GM23338 (cell line): ENCODE data around the gene MYO5B. TPM values are rescaled to one million over a fixed set of nuclear protein-coding genes. Genes with fewer than 3 reads are reported as not detected.
A peak's percentile ranks its signal among the peaks of the same experiment; 100 is the strongest.

Experiments
- ATAC-seq: fragments of 200-7000 bp; cut with Tn5 transposase; 3 replicates; pipeline ENCODE4 v1.9.1; 2020
- DNase-seq: peaks from one replicate; pipeline ENCODE4 v3.0.0-alpha.2; 2015; ENCODE audit warnings: low spot score
- H2AFZ ChIP-seq: fragments of 200-600 bp; sonication (generic); 2 replicates; pipeline ENCODE4 v1.8.0; 2016; ENCODE audit warnings: antibody characterized with exemption, mild to moderate bottlenecking, moderate library complexity
- H3F3A ChIP-seq: fragments of 200-600 bp; sonication (generic); replicated peaks from 2 replicates; pipeline ENCODE4 v1.8.0; 2017; ENCODE audit warnings: antibody characterized with exemption, mixed run types, low read depth
- H3K27ac ChIP-seq: fragments of 200-600 bp; sonication (generic); 2 replicates; pipeline ENCODE4 v1.6.1; 2016; ENCODE audit warnings: low read depth
- H3K27me3 ChIP-seq: fragments of 200-600 bp; sonication (generic); 2 replicates; pipeline ENCODE4 v1.8.0; 2016; ENCODE audit warnings: mild to moderate bottlenecking, mixed run types, moderate library complexity; ENCODE audit not compliant: insufficient read depth
- H3K36me3 ChIP-seq: fragments of 200-600 bp; sonication (generic); 2 replicates; pipeline ENCODE4 v1.8.0; 2016; ENCODE audit warnings: mild to moderate bottlenecking; ENCODE audit not compliant: insufficient read depth
- H3K4me1 ChIP-seq: fragments of 200-600 bp; sonication (generic); 2 replicates; pipeline ENCODE4 v1.8.0; 2016; ENCODE audit warnings: mild to moderate bottlenecking, moderate library complexity; ENCODE audit not compliant: insufficient read depth
- H3K4me2 ChIP-seq: fragments of 200-600 bp; sonication (generic); 2 replicates; pipeline ENCODE4 v1.7.1; 2017; ENCODE audit warnings: mixed run types
- H3K4me3 ChIP-seq: fragments of 200-600 bp; sonication (generic); 2 replicates; pipeline ENCODE4 v1.6.1; 2016; ENCODE audit warnings: mixed run types
- H3K79me2 ChIP-seq: fragments of 200-600 bp; sonication (generic); replicated peaks from 2 replicates; pipeline ENCODE4 v1.8.0; 2017; ENCODE audit warnings: mild to moderate bottlenecking; ENCODE audit not compliant: insufficient read depth
- H3K9me2 ChIP-seq: fragments of 200-600 bp; sonication (generic); 2 replicates; pipeline ENCODE4 v1.8.0; 2017; ENCODE audit not compliant: insufficient read depth
- H4K20me1 ChIP-seq: fragments of 200-600 bp; sonication (generic); replicated peaks from 2 replicates; pipeline ENCODE4 v1.8.0; 2017; ENCODE audit warnings: mild to moderate bottlenecking; ENCODE audit not compliant: insufficient read depth
- H3K27ac Mint-ChIP-seq: 2 replicates; pipeline ENCODE4 v1.8.0; 2020; ENCODE audit warnings: inconsistent platforms, mild to moderate bottlenecking, moderate library complexity, mixed read lengths
- H3K27me3 Mint-ChIP-seq: 3 replicates; pipeline ENCODE4 v1.8.0; 2022; ENCODE audit warnings: low read depth, mild to moderate bottlenecking, moderate library complexity, mixed read lengths, inconsistent platforms; ENCODE audit not compliant: insufficient read depth, poor library complexity
- H3K36me3 Mint-ChIP-seq: 3 replicates; pipeline ENCODE4 v1.8.0; 2021; ENCODE audit warnings: low read depth, mild to moderate bottlenecking, inconsistent platforms, moderate library complexity, mixed read lengths
- H3K4me1 Mint-ChIP-seq: 3 replicates; pipeline ENCODE4 v1.8.0; 2020; ENCODE audit warnings: mild to moderate bottlenecking, inconsistent platforms, mixed read lengths
- H3K4me3 Mint-ChIP-seq: 3 replicates; pipeline ENCODE4 v1.8.0; 2021; ENCODE audit warnings: moderate library complexity, mild to moderate bottlenecking, inconsistent platforms, mixed read lengths
- H3K9me3 Mint-ChIP-seq: 3 replicates; pipeline ENCODE4 v1.8.0; 2020; ENCODE audit warnings: moderate library complexity, mild to moderate bottlenecking, inconsistent platforms, mixed read lengths
- CREB1 ChIP-seq: fragments of 250-450 bp; sonication (Bioruptor Pico); IDR thresholded peaks from 2 replicates; pipeline ENCODE4 v1.5.0; 2020; ENCODE audit warnings: low read depth, mild to moderate bottlenecking, moderate library complexity
- EZH2phosphoT487 ChIP-seq: fragments of 200-600 bp; sonication (generic); IDR thresholded peaks from one replicate; pipeline ENCODE4 v1.8.1; 2018; ENCODE audit warnings: antibody characterized with exemption; ENCODE audit not compliant: unreplicated experiment
- JUNB ChIP-seq: IDR thresholded peaks from one replicate; pipeline ENCODE4 v1.6.1; 2016; ENCODE audit warnings: antibody characterized with exemption; ENCODE audit not compliant: unreplicated experiment
- NANOG ChIP-seq: IDR thresholded peaks from 2 replicates; pipeline ENCODE4 v1.6.1; 2016; ENCODE audit warnings: antibody characterized with exemption, borderline replicate concordance
- STAT1 ChIP-seq: IDR thresholded peaks from one replicate; pipeline ENCODE4 v1.6.1; 2016; ENCODE audit warnings: antibody characterized with exemption; ENCODE audit not compliant: unreplicated experiment
- ZNF114 ChIP-seq: fragments of 250-450 bp; sonication (Bioruptor Pico); IDR thresholded peaks from 2 replicates; pipeline ENCODE4 v1.5.0; 2020; ENCODE audit warnings: mild to moderate bottlenecking, moderate library complexity
- polyA plus RNA-seq: library from polyadenylated mRNA; unstranded; fragments of >200 nt; fragmentation: Nextera tagmentation; extraction: Ambion mirVana; gene quantifications from 2 replicates; pipeline ENCODE4 v1.2.1, GENCODE V29; 2016
- total RNA-seq: library from RNA; depleted of rRNA; stranded (reverse); fragments of >200 nt; shearing (Covaris generic); gene quantifications from 2 replicates; pipeline ENCODE4 v1.2.3, GENCODE V29; 2014
- TF ChIP-seq, protein P1 (sequence below): fragments of 250-450 bp; sonication (Bioruptor Pico); IDR thresholded peaks from 2 replicates; pipeline ENCODE4 v1.5.0; 2020; ENCODE audit warnings: mild to moderate bottlenecking, moderate library complexity
- TF ChIP-seq, protein P2 (sequence below), 2 experiments: fragments of 200-600 bp in 1 of 2; sonication (generic) in 1 of 2; conservative IDR thresholded peaks; 2 replicates each; pipeline versions ENCODE4 v1.5.1 to v1.6.1; 2016 to 2017; ENCODE audit warnings: antibody characterized with exemption in 2 of 2, low read depth in 2 of 2, mild to moderate bottlenecking in 2 of 2, moderate library complexity in 1 of 2

Gene MYO5B
- total and polyA plus RNA-seq, 2 experiments from 2014 or later: 3.2 to 19.1 TPM

DNA sequence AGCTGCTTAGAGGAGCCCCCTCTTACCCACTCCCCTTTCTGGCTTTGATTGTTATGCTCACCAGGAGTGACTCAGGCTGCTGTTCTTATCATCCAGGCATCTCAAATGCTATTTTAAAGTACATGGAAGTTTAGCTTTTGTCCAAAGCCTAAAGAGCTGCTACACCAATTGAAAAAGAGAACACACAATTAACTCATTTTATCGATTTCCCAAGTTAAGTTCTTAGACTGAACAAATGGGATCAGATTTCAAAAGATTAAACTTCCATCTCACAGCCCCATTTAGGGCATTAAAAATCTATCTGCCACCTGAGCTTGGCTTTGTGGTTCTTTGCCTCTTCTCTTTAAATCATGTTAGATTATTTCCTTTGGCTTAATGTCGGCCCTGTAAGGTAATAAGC, 81.2 kb downstream of the MYO5B start (continued):
- TF ChIP-seq, protein P1, sequence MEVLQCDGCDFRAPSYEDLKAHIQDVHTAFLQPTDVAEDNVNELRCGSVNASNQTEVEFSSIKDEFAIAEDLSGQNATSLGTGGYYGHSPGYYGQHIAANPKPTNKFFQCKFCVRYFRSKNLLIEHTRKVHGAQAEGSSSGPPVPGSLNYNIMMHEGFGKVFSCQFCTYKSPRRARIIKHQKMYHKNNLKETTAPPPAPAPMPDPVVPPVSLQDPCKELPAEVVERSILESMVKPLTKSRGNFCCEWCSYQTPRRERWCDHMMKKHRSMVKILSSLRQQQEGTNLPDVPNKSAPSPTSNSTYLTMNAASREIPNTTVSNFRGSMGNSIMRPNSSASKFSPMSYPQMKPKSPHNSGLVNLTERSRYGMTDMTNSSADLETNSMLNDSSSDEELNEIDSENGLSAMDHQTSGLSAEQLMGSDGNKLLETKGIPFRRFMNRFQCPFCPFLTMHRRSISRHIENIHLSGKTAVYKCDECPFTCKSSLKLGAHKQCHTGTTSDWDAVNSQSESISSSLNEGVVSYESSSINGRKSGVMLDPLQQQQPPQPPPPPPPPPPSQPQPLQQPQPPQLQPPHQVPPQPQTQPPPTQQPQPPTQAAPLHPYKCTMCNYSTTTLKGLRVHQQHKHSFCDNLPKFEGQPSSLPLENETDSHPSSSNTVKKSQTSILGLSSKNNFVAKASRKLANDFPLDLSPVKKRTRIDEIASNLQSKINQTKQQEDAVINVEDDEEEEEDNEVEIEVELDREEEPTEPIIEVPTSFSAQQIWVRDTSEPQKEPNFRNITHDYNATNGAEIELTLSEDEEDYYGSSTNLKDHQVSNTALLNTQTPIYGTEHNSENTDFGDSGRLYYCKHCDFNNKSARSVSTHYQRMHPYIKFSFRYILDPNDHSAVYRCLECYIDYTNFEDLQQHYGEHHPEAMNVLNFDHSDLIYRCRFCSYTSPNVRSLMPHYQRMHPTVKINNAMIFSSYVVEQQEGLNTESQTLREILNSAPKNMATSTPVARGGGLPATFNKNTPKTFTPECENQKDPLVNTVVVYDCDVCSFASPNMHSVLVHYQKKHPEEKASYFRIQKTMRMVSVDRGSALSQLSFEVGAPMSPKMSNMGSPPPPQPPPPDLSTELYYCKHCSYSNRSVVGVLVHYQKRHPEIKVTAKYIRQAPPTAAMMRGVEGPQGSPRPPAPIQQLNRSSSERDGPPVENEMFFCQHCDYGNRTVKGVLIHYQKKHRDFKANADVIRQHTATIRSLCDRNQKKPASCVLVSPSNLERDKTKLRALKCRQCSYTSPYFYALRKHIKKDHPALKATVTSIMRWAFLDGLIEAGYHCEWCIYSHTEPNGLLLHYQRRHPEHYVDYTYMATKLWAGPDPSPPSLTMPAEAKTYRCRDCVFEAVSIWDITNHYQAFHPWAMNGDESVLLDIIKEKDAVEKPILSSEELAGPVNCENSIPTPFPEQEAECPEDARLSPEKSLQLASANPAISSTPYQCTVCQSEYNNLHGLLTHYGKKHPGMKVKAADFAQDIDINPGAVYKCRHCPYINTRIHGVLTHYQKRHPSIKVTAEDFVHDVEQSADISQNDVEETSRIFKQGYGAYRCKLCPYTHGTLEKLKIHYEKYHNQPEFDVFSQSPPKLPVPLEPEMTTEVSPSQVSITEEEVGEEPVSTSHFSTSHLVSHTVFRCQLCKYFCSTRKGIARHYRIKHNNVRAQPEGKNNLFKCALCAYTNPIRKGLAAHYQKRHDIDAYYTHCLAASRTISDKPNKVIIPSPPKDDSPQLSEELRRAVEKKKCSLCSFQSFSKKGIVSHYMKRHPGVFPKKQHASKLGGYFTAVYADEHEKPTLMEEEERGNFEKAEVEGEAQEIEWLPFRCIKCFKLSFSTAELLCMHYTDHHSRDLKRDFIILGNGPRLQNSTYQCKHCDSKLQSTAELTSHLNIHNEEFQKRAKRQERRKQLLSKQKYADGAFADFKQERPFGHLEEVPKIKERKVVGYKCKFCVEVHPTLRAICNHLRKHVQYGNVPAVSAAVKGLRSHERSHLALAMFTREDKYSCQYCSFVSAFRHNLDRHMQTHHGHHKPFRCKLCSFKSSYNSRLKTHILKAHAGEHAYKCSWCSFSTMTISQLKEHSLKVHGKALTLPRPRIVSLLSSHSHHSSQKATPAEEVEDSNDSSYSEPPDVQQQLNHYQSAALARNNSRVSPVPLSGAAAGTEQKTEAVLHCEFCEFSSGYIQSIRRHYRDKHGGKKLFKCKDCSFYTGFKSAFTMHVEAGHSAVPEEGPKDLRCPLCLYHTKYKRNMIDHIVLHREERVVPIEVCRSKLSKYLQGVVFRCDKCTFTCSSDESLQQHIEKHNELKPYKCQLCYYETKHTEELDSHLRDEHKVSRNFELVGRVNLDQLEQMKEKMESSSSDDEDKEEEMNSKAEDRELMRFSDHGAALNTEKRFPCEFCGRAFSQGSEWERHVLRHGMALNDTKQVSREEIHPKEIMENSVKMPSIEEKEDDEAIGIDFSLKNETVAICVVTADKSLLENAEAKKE (CRISPR knock-in tag): no peak
- TF ChIP-seq NANOG: no peak
- TF ChIP-seq, protein P2, sequence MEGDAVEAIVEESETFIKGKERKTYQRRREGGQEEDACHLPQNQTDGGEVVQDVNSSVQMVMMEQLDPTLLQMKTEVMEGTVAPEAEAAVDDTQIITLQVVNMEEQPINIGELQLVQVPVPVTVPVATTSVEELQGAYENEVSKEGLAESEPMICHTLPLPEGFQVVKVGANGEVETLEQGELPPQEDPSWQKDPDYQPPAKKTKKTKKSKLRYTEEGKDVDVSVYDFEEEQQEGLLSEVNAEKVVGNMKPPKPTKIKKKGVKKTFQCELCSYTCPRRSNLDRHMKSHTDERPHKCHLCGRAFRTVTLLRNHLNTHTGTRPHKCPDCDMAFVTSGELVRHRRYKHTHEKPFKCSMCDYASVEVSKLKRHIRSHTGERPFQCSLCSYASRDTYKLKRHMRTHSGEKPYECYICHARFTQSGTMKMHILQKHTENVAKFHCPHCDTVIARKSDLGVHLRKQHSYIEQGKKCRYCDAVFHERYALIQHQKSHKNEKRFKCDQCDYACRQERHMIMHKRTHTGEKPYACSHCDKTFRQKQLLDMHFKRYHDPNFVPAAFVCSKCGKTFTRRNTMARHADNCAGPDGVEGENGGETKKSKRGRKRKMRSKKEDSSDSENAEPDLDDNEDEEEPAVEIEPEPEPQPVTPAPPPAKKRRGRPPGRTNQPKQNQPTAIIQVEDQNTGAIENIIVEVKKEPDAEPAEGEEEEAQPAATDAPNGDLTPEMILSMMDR (conservative IDR thresholded peaks at IDR 0.05; ENCODE audit: low read depth in 2 of 2): no peak
- TF ChIP-seq EZH2phosphoT487: no peak
- TF ChIP-seq ZNF114 (CRISPR knock-in tag): no peak
- no peak for TF ChIP-seq CREB1 (CRISPR knock-in tag)
- TF ChIP-seq JUNB: no peak

DNA sequence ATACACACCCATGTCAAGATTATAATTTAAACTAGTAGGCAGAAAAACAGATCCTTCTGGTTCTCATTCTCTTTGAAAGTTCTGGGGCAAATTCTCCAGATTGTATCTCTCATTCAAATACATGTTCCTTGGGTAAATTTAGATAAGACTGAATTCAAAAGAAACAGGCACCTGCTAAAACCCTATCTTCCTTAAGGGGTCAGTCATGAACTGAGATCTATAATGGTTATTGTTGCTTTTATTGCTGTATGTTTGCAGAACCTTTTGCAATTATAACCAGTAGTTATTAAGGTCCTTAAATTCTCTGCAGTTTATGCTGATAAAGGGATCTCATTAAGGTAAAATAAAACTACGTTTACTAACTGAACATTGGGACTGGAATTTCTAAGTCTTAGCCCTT, 83.5 kb downstream of the MYO5B start:
- no peak overlapping the region for H3K27ac Mint-ChIP-seq
- peaks cover 10% of the 10 kb centered on the region; the same call in 2 of the 3 replicates for H3K4me1 Mint-ChIP-seq
- no peak overlapping the region for H3K27ac ChIP-seq
- no peaks in the 10 kb centered on the region for H3K27me3 Mint-ChIP-seq
- TF ChIP-seq STAT1: no peak
- TF ChIP-seq, protein P2 (conservative IDR thresholded peaks at IDR 0.05; ENCODE audit: low read depth in 2 of 2): peak in 1 of 2 experiments; percentile 29; a peak in 2 of 4 replicates
- no peaks in the 10 kb centered on the region for H3K9me3 Mint-ChIP-seq
- DNase-seq: no peak
- H4K20me1 ChIP-seq: no peaks in the 10 kb centered on the region; the same call in 1 of the 2 replicates
- H3K36me3 Mint-ChIP-seq: no peaks in the 10 kb centered on the region
- H3K9me2 ChIP-seq: no peaks in the 10 kb centered on the region
- H2AFZ ChIP-seq: no peak overlapping the region
- no peak overlapping the region for H3K4me2 ChIP-seq
- H3K4me3 Mint-ChIP-seq: no peak overlapping the region
- H3K27me3 ChIP-seq: no peaks in the 10 kb centered on the region
- no peaks in the 10 kb centered on the region for H3F3A ChIP-seq
- ATAC-seq: no peak
- peaks cover 9% of the 10 kb centered on the region for H3K4me1 ChIP-seq
- no peaks in the 10 kb centered on the region for H3K79me2 ChIP-seq
- no peak overlapping the region for H3K4me3 ChIP-seq
- no peaks in the 10 kb centered on the region for H3K36me3 ChIP-seq
